HG03457 (cell line): ENCODE results near the gene UBXN7.
"Not testable (repeated sequence)": the region's sequence is repeated elsewhere in the genome, so short reads cannot be mapped to it uniquely, and the experiment has no call there.

Experiments
- ATAC-seq: cut with Tn5 transposase; IDR thresholded peaks from one replicate; pipeline ENCODE4 v1.9.1; 2021; ENCODE audit warnings: moderate number of reproducible peaks; ENCODE audit not compliant: unreplicated experiment

UBXN7 gene

DNA sequence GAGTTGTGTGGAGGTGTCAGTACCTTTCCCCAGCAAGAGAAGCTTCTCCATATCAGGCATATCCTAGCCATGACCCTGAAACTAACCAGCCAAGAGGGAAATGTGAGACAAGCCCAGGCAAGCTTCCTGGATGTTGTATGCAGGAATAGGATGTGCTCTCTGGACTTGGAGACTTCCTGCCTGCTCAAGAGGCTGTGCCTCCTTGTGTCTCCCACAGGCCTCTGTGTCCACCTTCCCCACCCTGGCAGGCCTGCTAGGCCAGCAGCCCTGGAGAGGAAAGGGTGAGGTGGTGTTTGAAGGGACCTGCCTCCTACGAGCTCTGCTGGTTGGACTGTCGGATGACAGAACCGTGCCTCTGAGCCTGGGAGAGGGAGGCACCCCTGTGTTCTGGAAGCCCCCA, 112.1 kb downstream of the UBXN7 start:
- ATAC-seq: no peak

GRCh38 chr3:196317687-196318467, 114.3 kb downstream of the UBXN7 start, which contains the start of gene DYNLT2B:
Gene DYNLT2B (minus strand): TSS chr3:196318240. CDS start chr3:196318152, 88 bp downstream.
- peak; percentile 78 for ATAC-seq

- ATAC-seq: not testable (repeated sequence)
These were observed 115.2 kb downstream of the UBXN7 start for GRCh38 chr3:196316799-196317686.

GRCh38 chr3:196315821-196316220, 116.4 kb downstream of the UBXN7 start:
- no peak for ATAC-seq

DNA sequence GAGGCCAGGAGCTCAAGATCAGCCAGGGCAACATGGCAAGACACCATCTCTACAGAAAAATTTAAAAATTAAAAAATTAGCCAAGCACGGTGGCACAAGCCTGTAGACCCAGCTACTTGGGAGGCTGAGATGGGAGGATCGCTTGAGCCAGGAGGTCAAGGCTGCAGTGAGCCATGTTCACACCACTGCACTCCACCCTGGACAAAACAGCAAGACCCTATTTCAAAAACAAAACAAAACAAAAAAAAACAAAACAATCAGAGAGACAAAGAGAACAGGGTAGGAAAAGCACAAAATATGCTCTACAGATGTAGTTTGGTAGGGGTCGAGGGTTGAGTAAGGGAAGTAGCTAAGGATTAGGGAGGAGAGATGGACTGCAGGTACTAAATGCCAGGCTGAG, 117.6 kb downstream of the UBXN7 start:
- ATAC-seq: no peak

- ATAC-seq: not testable (repeated sequence)
These were observed 118.1 kb downstream of the UBXN7 start for GRCh38 chr3:196314086-196314485.

- not testable (repeated sequence) for ATAC-seq
These were observed 129.3 kb downstream of the UBXN7 start for GRCh38 chr3:196302960-196303359.

DNA sequence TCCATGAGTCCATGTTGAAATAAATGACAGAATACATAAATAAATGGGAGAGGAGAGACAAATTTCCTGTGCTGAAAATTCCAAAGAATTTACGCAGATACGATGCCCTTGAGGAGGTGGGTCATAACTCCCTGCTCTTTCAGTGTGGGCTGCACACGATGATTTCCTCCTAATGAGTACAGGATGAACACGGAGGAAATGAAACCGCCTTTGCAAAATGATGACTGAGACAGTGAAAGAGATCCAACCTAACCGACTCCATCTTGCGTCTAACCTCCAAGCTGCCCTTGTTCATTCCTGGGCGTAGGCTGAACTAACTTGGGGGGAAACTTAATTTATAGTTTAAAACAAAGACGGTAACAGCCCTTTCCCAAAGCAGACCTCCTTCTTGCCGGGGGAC, 129.7 kb downstream of the UBXN7 start:
- ATAC-seq: not testable (repeated sequence)

DNA sequence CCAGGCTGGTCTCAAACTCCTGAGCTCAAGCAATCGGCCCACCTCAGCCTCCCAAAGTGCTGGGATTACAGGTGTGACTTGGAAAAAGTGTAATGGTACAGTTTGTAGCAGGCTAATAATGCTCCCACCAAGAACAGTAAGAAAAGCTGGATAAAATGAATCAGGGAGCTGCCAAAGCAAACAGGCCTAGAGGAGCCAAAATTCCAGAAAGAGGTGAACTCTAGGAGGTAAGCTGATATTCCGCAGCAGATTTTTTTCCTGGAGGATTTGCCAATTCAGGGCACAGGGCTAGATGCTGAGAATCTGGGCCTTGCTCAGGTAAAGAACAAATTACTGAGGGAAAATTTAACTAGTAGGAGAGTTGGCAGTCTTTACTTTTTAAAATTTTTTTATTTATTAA, 133.7 kb downstream of the UBXN7 start:
- ATAC-seq: no peak
